Skeletal muscle satellite cell (primary cell): ENCODE data around the gene RPS27. TPM values are rescaled to one million over a fixed set of nuclear protein-coding genes. Genes with fewer than 3 reads are reported as not detected.

Experiments used
- H3K27me3 ChIP-seq: 2 replicates; pipeline ENCODE4 v1.7.0; 2013; ENCODE audit warnings: low read length; ENCODE audit not compliant: control insufficient read depth, insufficient read depth
- H3K36me3 ChIP-seq: 2 replicates; pipeline ENCODE4 v1.7.0; 2013; ENCODE audit warnings: mild to moderate bottlenecking, control low read depth, low read length; ENCODE audit not compliant: insufficient read depth
- H3K4me1 ChIP-seq: 2 replicates; pipeline ENCODE4 v1.7.0; 2013; ENCODE audit warnings: low read length; ENCODE audit not compliant: control insufficient read depth, insufficient read depth
- H3K4me2 ChIP-seq: 2 replicates; pipeline ENCODE4 v1.7.0; 2013; ENCODE audit warnings: mild to moderate bottlenecking, low read length
- H3K4me3 ChIP-seq: 2 replicates; pipeline ENCODE4 v1.7.0; 2013; ENCODE audit warnings: low read length
- H3K9ac ChIP-seq: 2 replicates; pipeline ENCODE4 v1.7.0; 2013; ENCODE audit warnings: mild to moderate bottlenecking, low read depth, low read length, moderate library complexity
- H3K9me3 ChIP-seq: replicated peaks from 2 replicates; pipeline ENCODE4 v1.7.0; 2013; ENCODE audit warnings: mild to moderate bottlenecking, control low read depth, low read length
- total RNA-seq: library from RNA; depleted of rRNA; stranded (reverse); fragments of >200 nt; gene quantifications from 2 replicates; pipeline ENCODE4 v1.2.3, GENCODE V29; 2012; rRNA removed

Gene RPS27
- 866 and 1,760 TPM in 2 replicates for total RNA-seq

GRCh38 chr1:153990468-153991150 is at the start of gene RPS27:
Gene RPS27 (plus strand): TSS chr1:153990762. CDS start chr1:153990797, 35 bp downstream.
- peak within 1 kb of the TSS; percentile 93 for H3K4me2 ChIP-seq
- H3K4me3 ChIP-seq: peak within 1 kb of the TSS; percentile 89
- H3K4me1 ChIP-seq: peaks cover 17% of the 10 kb centered on the region
- no peaks in the 10 kb centered on the region for H3K9me3 ChIP-seq
- H3K36me3 ChIP-seq: peaks cover 33% of the 10 kb centered on the region
- peak within 1 kb of the TSS; percentile 96 for H3K9ac ChIP-seq
- no peaks in the 10 kb centered on the region for H3K27me3 ChIP-seq

- Histone ChIP-seq H3K9me3 (no peaks in the 10 kb centered on the region), H3K4me3 (no peak overlapping the region), H3K4me2 (no peak overlapping the region), H3K4me1 (peaks cover 12% of the 10 kb centered on the region), H3K36me3 (peaks cover 33% of the 10 kb centered on the region), H3K9ac (no peak overlapping the region), H3K27me3 (no peaks in the 10 kb centered on the region)
These were observed 48.5 kb upstream of the RPS27 start for GRCh38 chr1:153941826-153942725.

DNA sequence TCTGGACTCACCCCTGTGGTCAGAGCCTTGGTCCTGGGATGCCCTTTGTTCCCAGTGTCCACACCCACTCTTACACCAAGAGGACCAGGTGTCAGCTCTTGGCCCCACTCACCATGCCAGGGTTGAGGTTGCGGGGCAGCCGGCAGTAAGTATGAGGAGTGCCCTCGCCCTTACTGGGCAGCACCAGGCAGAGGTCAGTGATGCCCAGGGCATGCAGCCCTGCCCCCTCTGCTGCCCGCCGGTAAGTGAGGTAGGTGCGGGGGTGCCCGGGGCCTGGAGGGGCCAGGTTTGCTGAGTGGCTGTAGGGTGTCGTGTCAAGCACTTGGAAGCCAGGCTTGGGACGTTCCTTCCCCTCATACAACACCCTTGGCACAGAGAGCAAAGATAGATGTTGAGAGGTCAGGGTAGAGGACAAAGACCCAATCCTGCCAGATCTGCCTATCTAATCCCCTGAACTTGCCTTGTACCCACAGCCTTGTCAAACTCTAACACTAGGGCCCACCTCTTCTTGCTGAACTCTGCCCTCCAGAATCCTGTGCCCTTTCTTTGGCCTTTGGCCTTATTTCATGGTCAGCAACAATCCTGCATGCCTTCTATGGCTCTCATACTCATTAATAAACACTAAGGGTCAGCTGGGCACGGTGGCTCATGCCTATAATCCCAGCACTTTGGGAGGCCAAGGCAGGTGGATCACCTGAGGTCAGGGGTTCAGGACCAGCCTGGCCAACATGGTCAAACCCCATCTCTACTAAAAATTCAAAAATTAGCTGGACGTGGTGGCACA is 47.6 kb upstream of the RPS27 start:
- H3K4me2 ChIP-seq: no peak overlapping the region
- H3K9me3 ChIP-seq: no peaks in the 10 kb centered on the region
- H3K36me3 ChIP-seq: peaks cover 30% of the 10 kb centered on the region
- H3K27me3 ChIP-seq: no peaks in the 10 kb centered on the region
- H3K9ac ChIP-seq: no peak overlapping the region
- H3K4me3 ChIP-seq: no peak overlapping the region
- H3K4me1 ChIP-seq: peaks cover 12% of the 10 kb centered on the region

DNA sequence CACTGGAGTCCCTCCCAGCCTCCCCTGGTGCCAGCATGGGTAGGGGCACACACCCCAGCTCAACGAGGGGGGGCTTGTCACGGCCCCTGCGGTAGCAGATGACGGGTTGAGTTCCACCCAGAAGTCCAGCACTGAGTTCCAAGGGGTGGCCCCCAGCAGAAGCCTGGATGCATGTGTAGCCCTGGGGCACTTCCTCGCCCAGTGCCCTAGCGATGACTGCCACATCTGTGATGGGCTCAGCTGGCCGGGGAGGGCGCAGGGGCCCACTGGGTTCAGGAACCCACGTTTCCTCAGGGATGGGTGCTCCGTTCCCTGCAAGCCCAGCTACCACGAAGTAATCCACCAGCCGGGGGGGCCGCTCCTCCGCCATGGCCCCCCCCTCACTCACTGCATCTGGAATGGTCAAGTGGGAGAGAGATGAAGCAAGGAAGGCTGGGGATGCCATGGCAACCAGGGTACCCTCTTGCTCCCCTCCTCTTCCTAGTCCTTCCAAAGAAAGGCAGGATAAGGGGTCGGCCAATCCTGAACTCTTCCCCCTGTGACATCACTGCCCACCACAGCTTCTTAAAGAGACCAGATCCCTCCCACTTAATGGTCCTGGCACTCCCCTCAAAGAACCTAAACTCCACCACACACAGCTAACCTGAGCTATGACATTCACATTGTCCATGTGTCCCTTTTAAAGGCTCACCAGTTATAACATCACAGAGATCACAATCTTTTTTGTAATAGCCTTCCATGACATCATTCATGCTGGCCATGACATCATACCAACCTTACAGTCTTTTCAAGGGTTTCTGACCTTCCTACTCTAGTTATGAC is 46.3 kb upstream of the RPS27 start:
- no peaks in the 10 kb centered on the region for H3K27me3 ChIP-seq
- H3K9ac ChIP-seq: no peak overlapping the region
- H3K4me2 ChIP-seq: peak overlapping the region; percentile 86
- H3K4me1 ChIP-seq: peaks cover 12% of the 10 kb centered on the region
- H3K4me3 ChIP-seq: no peak overlapping the region
- H3K9me3 ChIP-seq: no peaks in the 10 kb centered on the region
- peaks cover 42% of the 10 kb centered on the region for H3K36me3 ChIP-seq

GRCh38 chr1:153944827-153945117 is 45.8 kb upstream of the RPS27 start:
- H3K9ac ChIP-seq: no peak overlapping the region
- peak overlapping the region; percentile 89 for H3K4me3 ChIP-seq
- peaks cover 39% of the 10 kb centered on the region for H3K36me3 ChIP-seq

DNA sequence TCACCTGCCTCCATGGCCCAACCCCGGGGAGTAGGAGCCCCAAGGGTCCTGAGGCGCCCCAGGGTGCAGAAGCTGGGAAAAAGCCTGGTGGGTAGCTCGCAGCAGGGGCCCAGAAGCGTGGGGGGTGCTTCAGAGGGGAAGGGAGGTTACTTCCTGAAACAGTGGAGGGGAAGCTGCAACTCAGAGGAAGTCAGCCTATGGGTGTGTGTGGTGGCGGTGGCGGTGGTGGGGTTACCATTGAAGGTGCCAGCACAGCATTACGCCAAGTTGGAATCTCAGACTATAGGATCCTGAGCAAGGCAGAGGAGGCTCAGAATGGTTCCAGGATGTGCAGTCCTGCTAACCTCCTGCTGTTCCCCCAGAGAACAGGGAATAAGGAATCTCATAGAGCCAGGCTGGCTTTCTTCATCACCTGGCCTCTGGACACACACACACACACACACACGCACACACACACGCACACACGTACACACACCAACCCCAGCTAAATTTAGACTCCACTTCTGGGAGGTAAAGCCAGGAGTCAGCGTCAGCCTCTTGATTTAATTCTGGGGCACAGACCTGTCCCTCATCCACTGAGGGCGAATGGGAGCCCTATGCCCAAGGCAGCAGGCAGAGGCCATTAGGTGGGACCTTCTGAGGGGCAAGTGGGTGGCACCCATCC is 45.3 kb upstream of the RPS27 start:
- Histone ChIP-seq H3K9me3 (no peaks in the 10 kb centered on the region), H3K4me3 (peak overlapping the region; percentile 89), H3K9ac (peak overlapping the region; percentile 84), H3K36me3 (peaks cover 38% of the 10 kb centered on the region), H3K27me3 (no peaks in the 10 kb centered on the region), H3K4me1 (peaks cover 12% of the 10 kb centered on the region), H3K4me2 (peak overlapping the region; percentile 86)

More at GRCh38 chr1:153944827-153945117, 45.8 kb upstream of the RPS27 start:
- H3K4me2 ChIP-seq: peak overlapping the region; percentile 86
- peaks cover 12% of the 10 kb centered on the region for H3K4me1 ChIP-seq
- no peaks in the 10 kb centered on the region for H3K27me3 ChIP-seq
- H3K9me3 ChIP-seq: no peaks in the 10 kb centered on the region

GRCh38 chr1:153945795-153946621 is 44.6 kb upstream of the RPS27 start:
- H3K36me3 ChIP-seq: peaks cover 39% of the 10 kb centered on the region
- H3K4me3 ChIP-seq: peak overlapping the region; percentile 89
- H3K4me2 ChIP-seq: peak overlapping the region; percentile 86
- H3K4me1 ChIP-seq: peaks cover 12% of the 10 kb centered on the region
- no peaks in the 10 kb centered on the region for H3K27me3 ChIP-seq
- H3K9me3 ChIP-seq: no peaks in the 10 kb centered on the region
- peak overlapping the region; percentile 84 for H3K9ac ChIP-seq

- H3K4me2 ChIP-seq: peak within 1 kb of the TSS; percentile 86
- peak within 1 kb of the TSS; percentile 89 for H3K4me3 ChIP-seq
- peaks cover 42% of the 10 kb centered on the region for H3K36me3 ChIP-seq
- no peaks in the 10 kb centered on the region for H3K9me3 ChIP-seq
- peak within 1 kb of the TSS; percentile 84 for H3K9ac ChIP-seq
- H3K27me3 ChIP-seq: no peaks in the 10 kb centered on the region
- peaks cover 12% of the 10 kb centered on the region for H3K4me1 ChIP-seq
These were observed 43.8 kb upstream of the RPS27 start, which contains the start of gene DENND4B for GRCh38 chr1:153946622-153947241. Gene DENND4B (minus strand): TSS chr1:153946718. CDS start chr1:153944374, 2,344 bp downstream.

- Histone ChIP-seq H3K9me3 (no peaks in the 10 kb centered on the region), H3K27me3 (no peaks in the 10 kb centered on the region), H3K36me3 (peaks cover 60% of the 10 kb centered on the region), H3K4me2 (no peak overlapping the region), H3K4me1 (peaks cover 11% of the 10 kb centered on the region), H3K9ac (no peak overlapping the region), H3K4me3 (no peak overlapping the region)
These were observed 39.4 kb upstream of the RPS27 start for GRCh38 chr1:153951183-153951582.
